PC-9 (cell line): ENCODE measurements around the gene ZNF764.

ENCODE experiments used
- EZH2 ChIP-seq: fragments of 200-600 bp; sonication (generic); IDR thresholded peaks from 2 replicates; pipeline ENCODE4 v1.8.0; 2017; ENCODE audit warnings: antibody characterized with exemption, low read depth
- TF ChIP-seq, protein P1 (sequence below): fragments of 200-600 bp; sonication (generic); conservative IDR thresholded peaks from 2 replicates; pipeline ENCODE4 v1.6.1; 2017; ENCODE audit warnings: mixed run types, antibody characterized with exemption, mild to moderate bottlenecking, moderate library complexity

DNA sequence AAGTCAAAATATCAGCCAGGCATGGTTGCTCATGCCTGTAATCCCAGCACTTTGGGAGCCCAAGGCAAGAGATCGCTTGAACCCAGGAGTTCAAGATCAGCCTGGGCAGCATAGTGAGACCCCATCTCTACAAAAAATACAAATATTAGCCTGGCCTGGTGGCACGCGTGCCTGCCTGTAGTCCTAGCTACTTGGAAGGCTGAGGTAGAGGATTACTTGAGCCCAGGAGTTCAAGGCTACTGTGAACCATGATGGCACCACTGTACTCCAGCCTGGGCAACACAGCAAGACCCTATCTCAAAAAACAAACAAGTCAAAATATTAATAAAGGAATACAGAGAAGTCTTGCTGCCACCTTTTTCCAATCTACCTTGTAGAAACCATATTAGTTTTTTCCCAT, 47.8 kb upstream of the ZNF764 start:
- TF ChIP-seq, protein P1, sequence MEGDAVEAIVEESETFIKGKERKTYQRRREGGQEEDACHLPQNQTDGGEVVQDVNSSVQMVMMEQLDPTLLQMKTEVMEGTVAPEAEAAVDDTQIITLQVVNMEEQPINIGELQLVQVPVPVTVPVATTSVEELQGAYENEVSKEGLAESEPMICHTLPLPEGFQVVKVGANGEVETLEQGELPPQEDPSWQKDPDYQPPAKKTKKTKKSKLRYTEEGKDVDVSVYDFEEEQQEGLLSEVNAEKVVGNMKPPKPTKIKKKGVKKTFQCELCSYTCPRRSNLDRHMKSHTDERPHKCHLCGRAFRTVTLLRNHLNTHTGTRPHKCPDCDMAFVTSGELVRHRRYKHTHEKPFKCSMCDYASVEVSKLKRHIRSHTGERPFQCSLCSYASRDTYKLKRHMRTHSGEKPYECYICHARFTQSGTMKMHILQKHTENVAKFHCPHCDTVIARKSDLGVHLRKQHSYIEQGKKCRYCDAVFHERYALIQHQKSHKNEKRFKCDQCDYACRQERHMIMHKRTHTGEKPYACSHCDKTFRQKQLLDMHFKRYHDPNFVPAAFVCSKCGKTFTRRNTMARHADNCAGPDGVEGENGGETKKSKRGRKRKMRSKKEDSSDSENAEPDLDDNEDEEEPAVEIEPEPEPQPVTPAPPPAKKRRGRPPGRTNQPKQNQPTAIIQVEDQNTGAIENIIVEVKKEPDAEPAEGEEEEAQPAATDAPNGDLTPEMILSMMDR: no peak
- no peak for TF ChIP-seq EZH2
